Effector memory CD8-positive, alpha-beta T cell (primary cell): ENCODE measurements around the gene SIGLEC10.
"Not testable (repeated sequence)": the region's sequence is repeated elsewhere in the genome, so short reads cannot be mapped to it uniquely, and the experiment has no call there.

Experiments used
- ATAC-seq: fragments of 150-1000 bp; cut with Tn5 transposase; replicated peaks from 2 replicates; pipeline ENCODE4 v1.10.0; 2021; ENCODE audit warnings: mild to moderate bottlenecking, moderate library complexity
- DNase-seq, 3 experiments: peaks; one replicate each; pipeline ENCODE4 v3.0.0; 2021
- H3K27ac Mint-ChIP-seq, 2 donors: one replicate each; pipeline ENCODE4 v1.8.0; 2022; ENCODE audit warnings: mild to moderate bottlenecking in 2 of 2, mixed read lengths in 2 of 2, moderate library complexity in 2 of 2
- H3K27me3 Mint-ChIP-seq, 2 donors: one replicate each; pipeline ENCODE4 v1.8.0; 2022; ENCODE audit warnings: mixed read lengths in 2 of 2
- H3K36me3 Mint-ChIP-seq: one replicate; pipeline ENCODE4 v1.8.0; 2022; ENCODE audit warnings: mild to moderate bottlenecking, moderate library complexity, mixed read lengths; ENCODE audit not compliant: insufficient read depth
- H3K4me1 Mint-ChIP-seq, 2 donors: one replicate each; pipeline ENCODE4 v1.8.0; 2022; ENCODE audit warnings: low read depth in 2 of 2, mixed read lengths in 2 of 2
- H3K4me3 Mint-ChIP-seq, 2 donors: one replicate each; pipeline ENCODE4 v1.8.0; 2022; ENCODE audit warnings: mild to moderate bottlenecking in 2 of 2, mixed read lengths in 2 of 2, moderate library complexity in 2 of 2
- H3K9me3 Mint-ChIP-seq, 2 donors: one replicate each; pipeline ENCODE4 v1.8.0; 2022; ENCODE audit warnings: mixed read lengths in 2 of 2

Gene SIGLEC10

GRCh38 chr19:51450730-51451307 lies 33.4 kb upstream of the SIGLEC10 start:
- peaks cover 11 to 12% of the 10 kb centered on the region in 2 donors for H3K4me1 Mint-ChIP-seq
- H3K36me3 Mint-ChIP-seq, result no peaks in the 10 kb centered on the region

GRCh38 chr19:51448411-51449016 lies 31.1 kb upstream of the SIGLEC10 start:
- Mint-ChIP-seq H3K27ac (peak overlapping the region; percentile 76 to 77), H3K36me3 (no peaks in the 10 kb centered on the region), H3K9me3 (peaks cover 5 to 8% of the 10 kb centered on the region in 2 donors), H3K4me3 (peak overlapping the region; percentile 54 to 56), H3K4me1 (peaks cover 11 to 12% of the 10 kb centered on the region in 2 donors), H3K27me3 (peaks cover 7 to 45% of the 10 kb centered on the region in 2 donors)
- DNase-seq, result no peak
- ATAC-seq, result peak; percentile 24

More at GRCh38 chr19:51450730-51451307, 33.4 kb upstream of the SIGLEC10 start:
- H3K27ac Mint-ChIP-seq, result no peak overlapping the region
- peaks cover 5 to 8% of the 10 kb centered on the region in 2 donors for H3K9me3 Mint-ChIP-seq
- no peak overlapping the region for H3K4me3 Mint-ChIP-seq
- H3K27me3 Mint-ChIP-seq, result peaks cover 26 to 68% of the 10 kb centered on the region in 2 donors
- DNase-seq, result no peak
- ATAC-seq, result no peak

GRCh38 chr19:51448011-51448410 lies 30.6 kb upstream of the SIGLEC10 start:
- no peaks in the 10 kb centered on the region for H3K36me3 Mint-ChIP-seq
- H3K9me3 Mint-ChIP-seq, result peaks cover 5 to 8% of the 10 kb centered on the region in 2 donors
- peak overlapping the region; percentile 54 to 56 for H3K4me3 Mint-ChIP-seq
- DNase-seq (no peak), ATAC-seq (no peak)
- peaks cover 11 to 12% of the 10 kb centered on the region in 2 donors for H3K4me1 Mint-ChIP-seq
- H3K27me3 Mint-ChIP-seq, result peaks cover 5 to 42% of the 10 kb centered on the region in 2 donors
- H3K27ac Mint-ChIP-seq, result peak overlapping the region; percentile 76 to 77

- not testable (repeated sequence) for ATAC-seq, H3K4me3 Mint-ChIP-seq, H3K36me3 Mint-ChIP-seq, H3K27ac Mint-ChIP-seq, H3K9me3 Mint-ChIP-seq, DNase-seq
- Mint-ChIP-seq H3K27me3 (peaks cover 5 to 38% of the 10 kb centered on the region in 2 donors), H3K4me1 (peaks cover 12 to 16% of the 10 kb centered on the region in 2 donors)
Measured at GRCh38 chr19:51447510-51447909, 30.1 kb upstream of the SIGLEC10 start.

GRCh38 chr19:51441410-51442390 lies 24.3 kb upstream of the SIGLEC10 start:
- ATAC-seq (peak; percentile 79), DNase-seq (peak; percentile 77 to 82 (median 78))
- Mint-ChIP-seq H3K9me3 (no peaks in the 10 kb centered on the region), H3K4me3 (peak overlapping the region; percentile 74 to 76), H3K27ac (peak overlapping the region; percentile 81 to 90), H3K4me1 (peaks cover 28 to 39% of the 10 kb centered on the region in 2 donors), H3K36me3 (peaks cover 4% of the 10 kb centered on the region), H3K27me3 (peaks cover 2 to 21% of the 10 kb centered on the region in 2 donors)

GRCh38 chr19:51440846-51441409 lies 23.5 kb upstream of the SIGLEC10 start:
- Mint-ChIP-seq H3K4me1 (peaks cover 28 to 39% of the 10 kb centered on the region in 2 donors), H3K4me3 (peak overlapping the region; percentile 74 to 76), H3K36me3 (peaks cover 4% of the 10 kb centered on the region), H3K27ac (peak overlapping the region; percentile 81 to 90), H3K9me3 (no peaks in the 10 kb centered on the region), H3K27me3 (peaks cover 8 to 26% of the 10 kb centered on the region in 2 donors)
- ATAC-seq, result peak; percentile 14
- peak; percentile 9 to 24 (median 16) for DNase-seq

GRCh38 chr19:51440052-51440451 lies 22.6 kb upstream of the SIGLEC10 start:
- H3K27me3 Mint-ChIP-seq, result peaks cover 15 to 31% of the 10 kb centered on the region in 2 donors
- H3K27ac Mint-ChIP-seq, result peak overlapping the region in 1 of 2 donors; percentile 90
- H3K9me3 Mint-ChIP-seq, result no peaks in the 10 kb centered on the region
- DNase-seq (no peak), ATAC-seq (no peak)
- H3K4me3 Mint-ChIP-seq, result peak overlapping the region in 1 of 2 donors; percentile 76
- H3K4me1 Mint-ChIP-seq, result peaks cover 28 to 39% of the 10 kb centered on the region in 2 donors
- H3K36me3 Mint-ChIP-seq, result peaks cover 4% of the 10 kb centered on the region

- ATAC-seq, result no peak
- peak; percentile 25 to 48 (median 35) for DNase-seq
- Mint-ChIP-seq H3K36me3 (peaks cover 4% of the 10 kb centered on the region), H3K4me1 (peaks cover 28 to 39% of the 10 kb centered on the region in 2 donors), H3K4me3 (no peak overlapping the region), H3K27ac (no peak overlapping the region), H3K9me3 (no peaks in the 10 kb centered on the region), H3K27me3 (peaks cover 16 to 31% of the 10 kb centered on the region in 2 donors)
Measured at GRCh38 chr19:51439021-51439465, 21.6 kb upstream of the SIGLEC10 start.

- Mint-ChIP-seq H3K27me3 (peaks cover 16 to 37% of the 10 kb centered on the region in 2 donors), H3K27ac (no peak overlapping the region), H3K36me3 (peaks cover 3% of the 10 kb centered on the region), H3K4me3 (no peak overlapping the region), H3K9me3 (no peaks in the 10 kb centered on the region), H3K4me1 (peaks cover 9 to 15% of the 10 kb centered on the region in 2 donors)
- DNase-seq (no peak), ATAC-seq (no peak)
Measured at GRCh38 chr19:51434456-51434855, 17.0 kb upstream of the SIGLEC10 start.

- no peaks in the 10 kb centered on the region for H3K9me3 Mint-ChIP-seq
- H3K4me3 Mint-ChIP-seq, result no peak overlapping the region
Measured at GRCh38 chr19:51433043-51433442, 15.6 kb upstream of the SIGLEC10 start.

GRCh38 chr19:51431124-51431523 lies 13.7 kb upstream of the SIGLEC10 start:
- H3K4me1 Mint-ChIP-seq, result peaks cover 0 to 2% of the 10 kb centered on the region in 2 donors
- ATAC-seq (no peak), DNase-seq (no peak)
- H3K36me3 Mint-ChIP-seq, result peaks cover 3% of the 10 kb centered on the region
- peaks cover 16 to 25% of the 10 kb centered on the region in 2 donors for H3K27me3 Mint-ChIP-seq
- no peak overlapping the region for H3K4me3 Mint-ChIP-seq
- H3K9me3 Mint-ChIP-seq, result no peaks in the 10 kb centered on the region
- H3K27ac Mint-ChIP-seq, result no peak overlapping the region

More at GRCh38 chr19:51433043-51433442, 15.6 kb upstream of the SIGLEC10 start:
- Mint-ChIP-seq H3K36me3 (peaks cover 3% of the 10 kb centered on the region), H3K27ac (no peak overlapping the region), H3K27me3 (peaks cover 16 to 32% of the 10 kb centered on the region in 2 donors), H3K4me1 (peaks cover under 1 to 2% of the 10 kb centered on the region in 2 donors)
- no peak for DNase-seq
- ATAC-seq, result no peak

- Mint-ChIP-seq H3K36me3 (peaks cover 3% of the 10 kb centered on the region), H3K4me1 (peaks cover 0 to 2% of the 10 kb centered on the region in 2 donors), H3K9me3 (no peaks in the 10 kb centered on the region), H3K27me3 (peaks cover 10 to 24% of the 10 kb centered on the region in 2 donors), H3K27ac (no peak overlapping the region), H3K4me3 (no peak overlapping the region)
- DNase-seq (no peak), ATAC-seq (no peak)
Measured at GRCh38 chr19:51430221-51430620, 12.8 kb upstream of the SIGLEC10 start.

- Mint-ChIP-seq H3K36me3 (peaks cover 8% of the 10 kb centered on the region), H3K4me1 (peaks cover under 1 to 2% of the 10 kb centered on the region in 2 donors), H3K9me3 (no peaks in the 10 kb centered on the region), H3K27me3 (peaks cover 9 to 37% of the 10 kb centered on the region in 2 donors), H3K27ac (no peak overlapping the region), H3K4me3 (no peak overlapping the region)
- ATAC-seq (no peak), DNase-seq (no peak)
Measured at GRCh38 chr19:51427201-51427600, 9.8 kb upstream of the SIGLEC10 start.
